ENCODE data around the gene CHAF1A.

The CHAF1A gene

GRCh38 chr19:4360081-4360569 lies 42.3 kb upstream of the CHAF1A start:
- Histone ChIP-seq H3K4me1 (ENCODE audit: control insufficient read depth, insufficient read depth, low read length, poor library complexity, severe bottlenecking) (no peaks in the 10 kb centered on the region), H3K9me3 (ENCODE audit: control insufficient read depth, low read length) (no peaks in the 10 kb centered on the region), H3K4me3 (ENCODE audit: insufficient read depth, low read depth, low read length, poor library complexity, severe bottlenecking) (no peak overlapping the region), H3K36me3 (ENCODE audit: control insufficient read depth, insufficient read depth, low read length) (peaks cover 57% of the 10 kb centered on the region), H3K27ac (ENCODE audit: insufficient read depth, low read length, poor library complexity, severe bottlenecking) (no peak overlapping the region), H3K27me3 (replicated peaks; ENCODE audit: control insufficient read depth, insufficient read depth, low read length, poor library complexity, severe bottlenecking) (no peaks in the 10 kb centered on the region)
- no peak for DNase-seq

GRCh38 chr19:4360641-4361151 lies 41.7 kb upstream of the CHAF1A start:
- Histone ChIP-seq H3K4me1 (ENCODE audit: control insufficient read depth, insufficient read depth, low read length, poor library complexity, severe bottlenecking) (no peaks in the 10 kb centered on the region), H3K36me3 (ENCODE audit: control insufficient read depth, insufficient read depth, low read length) (peaks cover 59% of the 10 kb centered on the region)

DNA sequence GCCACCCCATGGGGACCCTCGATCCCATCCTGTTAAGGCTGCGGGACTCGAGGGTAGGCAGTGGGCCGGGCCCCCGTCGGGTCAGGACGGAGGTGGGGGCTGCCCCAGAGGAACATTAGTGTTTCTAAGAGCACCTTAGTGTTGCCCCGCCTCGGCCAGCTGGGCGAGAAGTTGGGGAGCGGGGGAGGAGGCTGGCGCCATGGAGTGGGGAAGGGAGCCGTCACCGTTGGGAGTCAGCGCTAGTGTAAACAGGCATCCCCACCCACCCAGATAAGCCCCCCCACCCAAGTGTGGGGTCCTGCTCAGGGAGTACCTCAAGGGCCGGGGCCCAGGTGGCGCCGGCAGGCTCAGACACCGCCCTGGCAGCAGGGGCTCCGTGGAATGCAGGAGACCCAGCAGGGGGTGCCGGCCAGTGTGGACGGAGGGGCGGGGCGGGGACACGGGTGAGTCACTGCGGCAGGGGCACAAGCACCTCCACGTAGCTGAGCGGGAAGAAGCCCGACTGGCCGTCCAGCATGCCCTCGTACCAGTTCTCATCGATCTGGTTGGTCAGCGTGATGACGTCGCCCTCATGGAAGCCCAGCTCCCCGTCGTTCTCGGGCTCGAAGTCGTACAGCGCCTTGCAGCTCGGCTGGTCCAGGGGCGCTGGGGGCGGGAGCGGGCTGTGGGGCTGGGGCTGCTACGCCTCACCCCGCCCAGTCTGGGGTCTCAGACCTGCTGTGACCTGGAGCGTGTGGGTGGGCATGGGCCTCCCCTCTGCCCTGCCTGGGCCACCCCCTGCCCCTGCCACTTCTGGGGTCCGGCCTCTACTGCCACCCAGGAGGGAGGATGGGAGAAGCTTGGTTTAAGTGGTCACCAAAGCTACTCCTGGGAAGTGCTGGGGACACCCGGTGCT lies 41.0 kb upstream of the CHAF1A start:
- no peaks in the 10 kb centered on the region for H3K9me3 ChIP-seq (ENCODE audit: control insufficient read depth, low read length)
- peaks cover 66% of the 10 kb centered on the region for H3K36me3 ChIP-seq (ENCODE audit: control insufficient read depth, insufficient read depth, low read length)
- H3K27ac ChIP-seq (ENCODE audit: insufficient read depth, low read length, poor library complexity, severe bottlenecking) = no peak overlapping the region
- DNase-seq = no peak
- no peaks in the 10 kb centered on the region for H3K27me3 ChIP-seq (replicated peaks; ENCODE audit: control insufficient read depth, insufficient read depth, low read length, poor library complexity, severe bottlenecking)
- no peaks in the 10 kb centered on the region for H3K4me1 ChIP-seq (ENCODE audit: control insufficient read depth, insufficient read depth, low read length, poor library complexity, severe bottlenecking)
- no peak overlapping the region for H3K4me3 ChIP-seq (ENCODE audit: insufficient read depth, low read depth, low read length, poor library complexity, severe bottlenecking)

More at GRCh38 chr19:4360641-4361151, 41.7 kb upstream of the CHAF1A start:
- Histone ChIP-seq H3K27ac (ENCODE audit: insufficient read depth, low read length, poor library complexity, severe bottlenecking) (no peak overlapping the region), H3K4me3 (ENCODE audit: insufficient read depth, low read depth, low read length, poor library complexity, severe bottlenecking) (no peak overlapping the region), H3K27me3 (replicated peaks; ENCODE audit: control insufficient read depth, insufficient read depth, low read length, poor library complexity, severe bottlenecking) (no peaks in the 10 kb centered on the region), H3K9me3 (ENCODE audit: control insufficient read depth, low read length) (no peaks in the 10 kb centered on the region)
- no peak for DNase-seq

- no peaks in the 10 kb centered on the region for H3K27me3 ChIP-seq (replicated peaks; ENCODE audit: control insufficient read depth, insufficient read depth, low read length, poor library complexity, severe bottlenecking)
- H3K4me3 ChIP-seq (ENCODE audit: insufficient read depth, low read depth, low read length, poor library complexity, severe bottlenecking) = no peak overlapping the region
- H3K27ac ChIP-seq (ENCODE audit: insufficient read depth, low read length, poor library complexity, severe bottlenecking) = no peak overlapping the region
- peaks cover 71% of the 10 kb centered on the region for H3K36me3 ChIP-seq (ENCODE audit: control insufficient read depth, insufficient read depth, low read length)
- H3K9me3 ChIP-seq (ENCODE audit: control insufficient read depth, low read length) = no peaks in the 10 kb centered on the region
- H3K4me1 ChIP-seq (ENCODE audit: control insufficient read depth, insufficient read depth, low read length, poor library complexity, severe bottlenecking) = no peaks in the 10 kb centered on the region
- DNase-seq = no peak
Measured at GRCh38 chr19:4362101-4362828, 40.2 kb upstream of the CHAF1A start.

- Histone ChIP-seq H3K27ac (ENCODE audit: insufficient read depth, low read length, poor library complexity, severe bottlenecking) (no peak overlapping the region), H3K27me3 (replicated peaks; ENCODE audit: control insufficient read depth, insufficient read depth, low read length, poor library complexity, severe bottlenecking) (no peaks in the 10 kb centered on the region), H3K4me1 (ENCODE audit: control insufficient read depth, insufficient read depth, low read length, poor library complexity, severe bottlenecking) (peaks cover under 1% of the 10 kb centered on the region), H3K36me3 (ENCODE audit: control insufficient read depth, insufficient read depth, low read length) (peaks cover 71% of the 10 kb centered on the region), H3K9me3 (ENCODE audit: control insufficient read depth, low read length) (no peaks in the 10 kb centered on the region), H3K4me3 (ENCODE audit: insufficient read depth, low read depth, low read length, poor library complexity, severe bottlenecking) (no peak overlapping the region)
- DNase-seq = no peak
Measured at GRCh38 chr19:4362831-4363545, 39.5 kb upstream of the CHAF1A start.

- no peak overlapping the region for H3K4me3 ChIP-seq (ENCODE audit: insufficient read depth, low read depth, low read length, poor library complexity, severe bottlenecking)
- no peaks in the 10 kb centered on the region for H3K9me3 ChIP-seq (ENCODE audit: control insufficient read depth, low read length)
- no peak for DNase-seq
- no peak overlapping the region for H3K27ac ChIP-seq (ENCODE audit: insufficient read depth, low read length, poor library complexity, severe bottlenecking)
- no peaks in the 10 kb centered on the region for H3K27me3 ChIP-seq (replicated peaks; ENCODE audit: control insufficient read depth, insufficient read depth, low read length, poor library complexity, severe bottlenecking)
- peaks cover 67% of the 10 kb centered on the region for H3K36me3 ChIP-seq (ENCODE audit: control insufficient read depth, insufficient read depth, low read length)
- H3K4me1 ChIP-seq (ENCODE audit: control insufficient read depth, insufficient read depth, low read length, poor library complexity, severe bottlenecking) = peaks cover 8% of the 10 kb centered on the region
Measured at GRCh38 chr19:4363571-4364304, 38.7 kb upstream of the CHAF1A start.

- H3K9me3 ChIP-seq (ENCODE audit: control insufficient read depth, low read length) = no peaks in the 10 kb centered on the region
- H3K27me3 ChIP-seq (replicated peaks; ENCODE audit: control insufficient read depth, insufficient read depth, low read length, poor library complexity, severe bottlenecking) = no peaks in the 10 kb centered on the region
- H3K4me3 ChIP-seq (ENCODE audit: insufficient read depth, low read depth, low read length, poor library complexity, severe bottlenecking) = no peak overlapping the region
- peaks cover 55% of the 10 kb centered on the region for H3K36me3 ChIP-seq (ENCODE audit: control insufficient read depth, insufficient read depth, low read length)
- peaks cover 24% of the 10 kb centered on the region for H3K4me1 ChIP-seq (ENCODE audit: control insufficient read depth, insufficient read depth, low read length, poor library complexity, severe bottlenecking)
- no peak for DNase-seq
- H3K27ac ChIP-seq (ENCODE audit: insufficient read depth, low read length, poor library complexity, severe bottlenecking) = no peak overlapping the region
Measured at GRCh38 chr19:4365341-4365740, 37.1 kb upstream of the CHAF1A start.

DNA sequence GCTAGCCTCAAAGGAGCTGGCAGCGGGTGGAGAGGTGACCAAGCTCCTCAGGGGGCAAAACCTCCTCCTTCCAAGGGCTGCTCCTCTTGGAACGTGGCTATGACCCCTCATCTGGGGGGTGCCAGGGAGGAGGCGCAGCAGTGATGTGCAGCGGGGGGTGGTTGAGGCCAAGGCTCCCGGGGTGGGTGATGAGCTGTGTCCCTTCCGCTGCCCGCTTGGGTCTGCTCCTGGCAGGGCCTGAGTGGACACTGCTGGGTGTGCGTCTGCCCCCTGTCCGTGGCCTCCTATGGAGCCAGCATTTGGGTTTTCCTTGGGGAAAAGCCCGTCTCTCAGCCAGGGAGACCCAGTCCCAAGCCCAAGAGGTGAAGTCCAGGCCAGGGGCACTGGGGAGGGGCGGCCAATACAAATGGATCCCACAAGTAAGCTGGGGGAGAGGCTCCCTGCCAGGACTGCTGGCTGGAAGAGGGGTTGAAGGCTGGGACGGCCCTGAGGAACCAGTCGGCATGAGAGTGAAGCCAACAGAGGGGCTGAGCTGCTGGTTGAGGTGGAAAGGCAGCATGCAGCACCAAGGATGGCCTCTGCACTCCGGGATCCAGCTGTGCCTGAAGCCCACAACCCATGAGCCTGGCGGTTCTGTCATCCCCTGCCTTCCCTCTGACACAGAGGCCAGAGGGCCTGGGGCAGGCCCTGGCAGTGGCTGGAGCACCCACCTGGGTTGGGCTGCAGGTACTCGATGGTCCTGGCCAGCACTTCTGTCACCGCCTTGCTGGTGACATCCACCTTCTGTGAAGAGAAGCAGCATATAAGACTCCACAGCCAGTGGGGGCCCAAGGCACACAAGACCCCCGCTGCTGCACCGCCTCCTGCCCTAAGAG lies 36.4 kb upstream of the CHAF1A start:
- Histone ChIP-seq H3K36me3 (ENCODE audit: control insufficient read depth, insufficient read depth, low read length) (peaks cover 48% of the 10 kb centered on the region), H3K27ac (ENCODE audit: insufficient read depth, low read length, poor library complexity, severe bottlenecking) (no peak overlapping the region), H3K4me1 (ENCODE audit: control insufficient read depth, insufficient read depth, low read length, poor library complexity, severe bottlenecking) (peaks cover 30% of the 10 kb centered on the region), H3K27me3 (replicated peaks; ENCODE audit: control insufficient read depth, insufficient read depth, low read length, poor library complexity, severe bottlenecking) (no peaks in the 10 kb centered on the region), H3K9me3 (ENCODE audit: control insufficient read depth, low read length) (no peaks in the 10 kb centered on the region), H3K4me3 (ENCODE audit: insufficient read depth, low read depth, low read length, poor library complexity, severe bottlenecking) (no peak overlapping the region)
- DNase-seq = no peak

All from effector memory CD4-positive, alpha-beta T cell (primary cell).